Measurements from ENCODE around the gene NEU4. TPM values are rescaled to one million over a fixed set of nuclear protein-coding genes. Genes with fewer than 3 reads are reported as not detected.

The NEU4 gene
- polyA plus RNA-seq, 3 donors = 0.26 to 2.6 (median 0.99) TPM

- WGBS (ENCODE audit: insufficient coverage) = 61% methylated on average over 8 of the region's 14 CpGs
- H3K79me2 ChIP-seq (ENCODE audit: insufficient read depth, low read length) = no peaks in the 10 kb centered on the region
- H3K4me3 ChIP-seq (replicated peaks in 1 of 3; ENCODE audit: low read depth in 2 of 3, low read length in 3 of 3) = no peak overlapping the region
- no peak overlapping the region for H2AFZ ChIP-seq (ENCODE audit: insufficient read depth, low read depth, low read length, poor library complexity, severe bottlenecking)
- peaks cover 0 to 4% of the 10 kb centered on the region in 2 donors for H3K27me3 ChIP-seq (ENCODE audit: control insufficient read depth in 2 of 2, insufficient read depth in 2 of 2, low read length in 2 of 2)
- Mint-ChIP-seq H3K4me3 (no peak overlapping the region), H3K9me3 (peaks cover 0 to 2% (median 0%) of the 10 kb centered on the region in 7 donors), H3K27ac (no peak overlapping the region), H3K27me3 (ENCODE audit: low read depth in 3 of 3) (peaks cover 3 to 13% (median 6%) of the 10 kb centered on the region in 3 donors), H3K4me1 (no peaks in the 10 kb centered on the region), H3K36me3 (no peaks in the 10 kb centered on the region)
- no peak overlapping the region for H3K9ac ChIP-seq (ENCODE audit: insufficient read depth, low read length, poor library complexity, severe bottlenecking)
- H3K27ac ChIP-seq (ENCODE audit: low read depth in 1 of 2, low read length in 2 of 2) = no peak overlapping the region
- no peaks in the 10 kb centered on the region for H4K20me1 ChIP-seq (ENCODE audit: insufficient read depth, low read length)
- no peak for TF ChIP-seq CTCF (IDR thresholded peaks at IDR 0.05)
- intact Hi-C loops (cut with micrococcal nuclease) = no loop called here
- H3K9me3 ChIP-seq (replicated peaks in 1 of 2; ENCODE audit: control insufficient read depth in 1 of 2, insufficient read depth in 1 of 2, low read length in 2 of 2) = no peaks in the 10 kb centered on the region
- H3K4me1 ChIP-seq (ENCODE audit: control insufficient read depth in 1 of 2, insufficient read depth in 2 of 2, low read length in 2 of 2) = peaks cover 0 to under 1% of the 10 kb centered on the region in 2 donors
- H3K36me3 ChIP-seq (replicated peaks in 1 of 2; ENCODE audit: control insufficient read depth in 1 of 2, insufficient read depth in 2 of 2, low read length in 2 of 2) = no peaks in the 10 kb centered on the region
- H3K4me2 ChIP-seq (replicated peaks; ENCODE audit: extremely low read depth, low read length, poor library complexity, severe bottlenecking) = no peak overlapping the region
- peak in 1 of 3 donors; percentile 3 for DNase-seq
Observed at GRCh38 chr2:241798081-241798630, 10.8 kb upstream of the NEU4 start.

- no peak overlapping the region for H3K9ac ChIP-seq (ENCODE audit: insufficient read depth, low read length, poor library complexity, severe bottlenecking)
- H4K20me1 ChIP-seq (ENCODE audit: insufficient read depth, low read length) = no peaks in the 10 kb centered on the region
- no peak overlapping the region for H3K27ac ChIP-seq (ENCODE audit: low read depth in 1 of 2, low read length in 2 of 2)
- peaks cover under 1 to 8% of the 10 kb centered on the region in 2 donors for H3K27me3 ChIP-seq (ENCODE audit: control insufficient read depth in 2 of 2, insufficient read depth in 2 of 2, low read length in 2 of 2)
- Mint-ChIP-seq H3K27ac (no peak overlapping the region), H3K4me1 (peaks cover 2% of the 10 kb centered on the region), H3K4me3 (no peak overlapping the region), H3K36me3 (no peaks in the 10 kb centered on the region), H3K9me3 (peaks cover 0 to 2% (median 0%) of the 10 kb centered on the region in 7 donors), H3K27me3 (ENCODE audit: low read depth in 3 of 3) (peaks cover 5 to 18% (median 11%) of the 10 kb centered on the region in 3 donors)
- no peak overlapping the region for H2AFZ ChIP-seq (ENCODE audit: insufficient read depth, low read depth, low read length, poor library complexity, severe bottlenecking)
- peaks cover 2 to 8% of the 10 kb centered on the region in 2 donors for H3K4me1 ChIP-seq (ENCODE audit: control insufficient read depth in 1 of 2, insufficient read depth in 2 of 2, low read length in 2 of 2)
- 97% methylated on average over 14 of the region's 21 CpGs for WGBS (ENCODE audit: insufficient coverage)
- no peaks in the 10 kb centered on the region for H3K79me2 ChIP-seq (ENCODE audit: insufficient read depth, low read length)
- no peaks in the 10 kb centered on the region for H3K9me3 ChIP-seq (replicated peaks in 1 of 2; ENCODE audit: control insufficient read depth in 1 of 2, insufficient read depth in 1 of 2, low read length in 2 of 2)
- H3K36me3 ChIP-seq (replicated peaks in 1 of 2; ENCODE audit: control insufficient read depth in 1 of 2, insufficient read depth in 2 of 2, low read length in 2 of 2) = no peaks in the 10 kb centered on the region
- no peak overlapping the region for H3K4me3 ChIP-seq (replicated peaks in 1 of 3; ENCODE audit: low read depth in 2 of 3, low read length in 3 of 3)
- peak in 1 of 3 donors; percentile 2 for DNase-seq
- intact Hi-C loops (cut with micrococcal nuclease) = no loop called here
- TF ChIP-seq CTCF (IDR thresholded peaks at IDR 0.05) = no peak
- H3K4me2 ChIP-seq (replicated peaks; ENCODE audit: extremely low read depth, low read length, poor library complexity, severe bottlenecking) = no peak overlapping the region
Observed at GRCh38 chr2:241798631-241799521, 10.1 kb upstream of the NEU4 start.

Data from CD14-positive monocyte (primary cell).